Right renal pelvis (tissue), 4 donors: ENCODE data around the gene BICD2. TPM values are rescaled to one million over a fixed set of nuclear protein-coding genes. Genes with fewer than 3 reads are reported as not detected.

Experiments
- DNase-seq, 4 donors: peaks; one replicate each; pipeline ENCODE4 v3.0.0-alpha.2; 2013; ENCODE audit warnings: low read depth in 4 of 4, low spot score in 3 of 4, missing footprints in 1 of 4
- polyA plus RNA-seq, 4 donors: library from polyadenylated mRNA; unstranded; fragments of 120-200 nt; gene quantifications; one replicate each; pipeline ENCODE4 v1.2.1, GENCODE V29; 2013; ENCODE audit not compliant: insufficient read length in 4 of 4

Gene BICD2
- polyA plus RNA-seq, 4 donors = 29.1 to 32.0 (median 30.9) TPM

DNA sequence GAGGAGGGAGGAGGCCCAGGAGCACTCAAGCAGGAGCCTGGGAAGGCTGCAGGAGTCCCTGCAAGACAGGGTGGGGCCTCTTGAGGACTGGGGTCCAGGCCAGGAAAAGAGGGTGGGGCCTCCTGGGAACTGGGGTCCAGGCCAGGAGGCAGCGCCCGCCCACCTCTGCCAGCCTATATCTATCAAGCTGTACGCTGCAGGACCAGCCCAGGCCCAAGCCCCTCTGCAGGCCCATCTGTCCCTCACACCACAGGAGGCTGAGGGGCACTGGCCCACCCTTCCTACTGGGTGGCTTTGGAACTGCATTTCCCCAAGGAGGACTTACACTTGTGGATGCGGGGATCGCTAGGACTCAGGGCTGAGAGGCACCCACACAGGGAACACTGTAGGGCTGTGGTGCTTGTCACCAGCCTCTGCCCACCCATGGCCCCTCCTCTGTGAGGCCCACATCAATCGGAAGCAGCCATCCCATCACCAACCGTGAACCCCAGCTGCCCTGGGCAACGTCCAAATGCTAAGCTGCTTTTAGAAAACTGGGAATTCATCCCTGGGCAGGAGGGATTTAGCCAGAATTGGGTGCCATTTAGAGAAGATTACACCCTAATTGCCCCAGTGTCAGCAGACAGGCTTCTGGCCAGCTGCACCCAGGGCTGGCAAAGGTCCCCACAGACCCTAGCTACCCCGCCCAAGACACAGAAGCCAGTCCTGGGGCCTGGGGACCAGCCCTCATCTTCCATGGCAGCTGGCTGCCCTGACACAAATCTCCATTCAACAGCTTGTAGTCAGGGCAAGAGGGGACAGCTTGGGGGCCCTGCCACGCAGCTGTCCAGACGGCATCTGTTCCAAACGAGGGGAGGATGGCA lies 15.3 kb downstream of the BICD2 start:
- no peak for DNase-seq

DNA sequence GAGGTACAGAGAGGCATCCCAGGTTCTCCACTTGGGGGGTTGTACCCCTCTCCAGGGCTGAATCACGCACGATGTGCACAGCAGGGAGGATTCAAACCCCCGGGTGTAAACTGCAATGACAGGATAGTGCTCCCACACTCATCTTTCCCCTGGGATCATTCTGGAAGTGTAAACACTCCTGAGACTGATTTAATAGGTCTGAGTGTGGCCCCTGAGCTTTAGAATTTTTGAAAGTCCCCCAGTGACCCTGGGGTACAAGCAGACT lies 16.5 kb downstream of the BICD2 start:
- no peak for DNase-seq

DNA sequence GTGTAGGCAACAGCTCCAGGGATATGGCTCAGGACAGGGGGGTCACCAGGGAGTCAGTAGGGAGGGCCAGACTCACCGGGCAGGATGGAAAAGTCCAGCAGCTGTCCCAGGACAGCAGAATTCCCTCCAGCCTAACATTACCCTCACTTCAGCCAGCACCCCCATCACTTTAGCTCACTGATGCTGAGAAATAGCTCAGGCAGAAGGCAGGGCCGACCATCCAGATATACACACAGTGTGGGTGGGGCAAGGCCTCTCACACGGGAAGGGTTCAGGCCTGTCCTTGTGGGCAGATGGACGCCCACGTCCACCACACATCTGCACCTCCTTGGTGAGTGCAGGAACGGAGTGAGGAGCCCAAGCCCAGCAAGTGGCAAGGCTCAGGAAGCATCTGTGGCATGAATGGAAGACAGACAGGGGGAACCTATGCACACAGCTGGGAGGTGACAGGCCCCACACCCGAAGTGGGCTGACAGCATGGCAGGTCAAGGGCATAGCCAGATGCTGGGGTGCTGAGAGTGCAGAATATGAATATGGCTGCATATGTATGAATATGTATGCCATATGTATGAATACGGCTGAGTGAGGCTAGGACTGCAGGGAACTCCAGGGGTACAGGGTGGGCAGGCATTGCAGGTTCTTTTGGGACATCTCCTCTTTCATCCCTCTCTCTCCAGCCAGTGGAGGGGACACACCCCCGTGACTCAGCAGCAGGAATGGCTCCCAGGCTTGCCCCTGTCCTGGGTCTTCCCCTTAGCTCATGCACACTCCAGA lies 17.0 kb downstream of the BICD2 start:
- no peak for DNase-seq

DNA sequence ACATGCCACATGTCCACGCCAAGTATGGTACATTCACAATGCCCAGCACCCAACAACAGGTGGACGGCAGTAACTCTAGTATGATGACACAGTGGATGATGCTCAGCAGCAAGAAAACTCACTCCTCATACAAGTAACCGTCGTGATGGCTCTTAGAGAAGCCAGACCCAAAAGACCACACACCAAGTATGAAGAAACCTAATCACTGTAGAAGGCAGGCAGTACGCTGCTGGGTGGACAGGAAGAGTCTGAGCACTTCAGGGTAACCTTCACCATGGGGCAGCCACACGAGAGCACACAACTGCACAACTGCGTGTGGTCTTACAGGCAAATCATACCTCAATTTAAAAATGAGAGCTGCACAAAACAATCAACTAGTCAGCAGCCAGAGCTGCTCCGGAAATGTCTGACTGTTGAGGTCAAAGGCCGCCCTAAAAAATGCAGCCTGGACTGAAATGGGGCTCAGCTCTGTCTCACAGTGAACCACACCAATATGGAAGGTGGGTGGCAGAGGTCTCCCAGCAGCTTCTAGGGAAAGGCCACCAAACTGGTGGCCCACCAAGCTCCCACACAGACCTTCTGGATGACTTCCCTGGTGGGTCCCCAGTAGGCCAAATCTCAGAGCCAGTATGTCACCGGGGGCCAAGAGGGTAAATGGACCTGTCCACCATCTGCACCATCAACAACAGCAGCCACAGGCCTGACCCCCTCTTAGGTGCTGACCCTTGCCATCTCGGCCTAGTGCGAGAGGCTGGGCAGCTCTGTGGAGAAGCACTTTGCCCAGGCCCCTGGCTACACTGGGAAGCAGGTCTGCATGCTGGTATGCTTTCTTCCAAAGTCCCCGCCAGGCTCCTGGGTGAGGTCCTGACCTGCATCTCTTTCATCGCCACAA lies 17.8 kb downstream of the BICD2 start:
- DNase-seq = no peak

DNA sequence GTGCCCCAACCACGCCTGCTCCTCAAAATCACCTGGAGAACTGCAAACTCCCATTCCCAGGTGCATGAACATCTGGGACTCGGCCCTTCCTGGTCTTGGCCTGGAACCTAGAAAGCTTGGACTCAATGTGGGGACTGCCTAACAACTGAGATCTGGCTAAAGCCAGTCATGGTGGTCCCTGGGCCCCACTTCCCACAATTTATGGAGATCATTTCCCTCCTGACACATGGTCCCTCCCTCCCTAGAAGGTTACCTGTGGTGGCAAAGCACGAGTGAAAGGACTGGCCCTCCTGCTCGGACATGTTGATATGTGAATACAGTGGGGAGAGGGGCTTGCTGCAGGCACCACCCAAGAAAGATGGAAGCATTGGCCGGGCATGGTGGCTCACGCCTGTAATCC lies 18.8 kb downstream of the BICD2 start:
- no peak for DNase-seq

DNA sequence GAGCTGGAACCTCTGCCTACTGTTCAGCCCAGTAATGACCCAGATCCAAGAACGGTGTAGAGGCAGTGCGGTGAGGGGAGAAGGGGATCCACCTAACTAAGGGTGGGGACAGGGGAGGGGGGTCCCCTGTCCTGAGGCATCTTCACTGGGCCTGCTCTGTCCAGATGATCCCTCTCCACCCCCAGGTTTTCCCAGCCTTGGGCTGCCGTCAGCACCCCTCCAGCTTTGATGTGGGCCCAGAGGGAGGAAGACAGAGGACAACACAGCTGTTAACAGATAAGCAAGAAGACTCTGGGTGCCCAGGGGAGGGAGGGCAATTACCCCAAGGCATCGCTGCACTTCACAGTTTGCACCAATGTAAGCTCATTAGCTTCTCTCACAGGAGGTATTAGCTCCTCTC lies 19.3 kb downstream of the BICD2 start:
- no peak for DNase-seq

DNA sequence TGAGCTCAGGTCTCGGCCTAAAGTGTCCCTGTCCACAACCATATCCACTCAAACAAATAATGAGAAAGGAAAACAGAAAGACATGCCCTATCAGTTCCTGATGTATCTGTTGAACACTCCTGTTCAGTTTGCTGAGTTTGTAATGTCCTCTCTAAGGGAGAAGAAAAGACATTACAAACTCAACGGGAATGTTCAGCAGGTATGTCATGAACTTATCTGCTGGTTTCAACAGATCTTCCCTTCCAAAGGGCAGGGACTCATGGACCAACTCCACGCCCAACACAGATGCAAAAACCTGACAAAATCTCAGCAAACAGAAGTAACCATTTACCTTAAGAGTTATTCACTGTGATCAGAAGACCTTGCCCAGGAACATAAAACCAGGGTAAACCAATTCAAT lies 23.7 kb downstream of the BICD2 start:
- DNase-seq = no peak

DNA sequence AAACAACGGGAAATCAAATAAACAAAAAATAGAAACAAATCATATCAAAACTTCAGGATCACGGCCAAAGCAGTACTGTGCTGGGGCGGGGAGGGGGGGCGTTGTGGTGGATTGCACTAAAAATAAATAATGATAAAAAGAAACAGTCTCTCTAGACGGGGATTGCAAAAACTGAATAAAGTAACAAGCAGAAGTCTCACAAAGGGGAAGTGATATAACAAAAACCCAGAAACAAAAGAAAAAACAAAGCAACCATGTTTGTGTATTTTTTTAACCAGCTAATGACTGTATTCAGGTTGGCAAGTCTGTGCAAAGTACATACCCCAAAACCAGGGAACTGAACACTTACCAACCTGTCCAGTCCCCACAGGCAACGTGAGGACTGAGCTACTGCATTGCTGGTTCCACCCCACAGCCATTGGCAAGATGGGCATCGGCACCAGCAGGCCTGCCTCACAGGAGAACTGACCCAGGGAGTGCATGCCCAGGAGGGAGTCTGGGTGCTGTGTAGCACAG lies 24.1 kb downstream of the BICD2 start:
- DNase-seq = no peak

DNA sequence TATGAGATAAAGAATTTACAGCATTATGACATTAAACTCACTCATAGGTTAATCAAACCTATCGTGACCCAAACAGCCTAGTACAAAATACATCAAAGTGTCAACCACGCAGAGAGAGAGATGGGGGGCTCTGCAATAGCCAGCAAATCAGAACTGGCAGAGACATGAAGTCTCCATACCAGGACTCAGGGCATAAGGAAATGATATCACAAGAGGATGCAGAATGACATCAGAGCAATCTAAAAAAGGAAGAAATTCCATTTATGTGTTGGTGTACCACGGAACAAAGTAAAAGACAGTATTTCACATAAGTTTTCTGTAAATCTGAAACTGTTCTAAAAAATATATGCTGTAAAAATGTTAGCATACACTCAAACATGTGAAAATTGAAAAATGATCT lies 24.6 kb downstream of the BICD2 start:
- DNase-seq = no peak

DNA sequence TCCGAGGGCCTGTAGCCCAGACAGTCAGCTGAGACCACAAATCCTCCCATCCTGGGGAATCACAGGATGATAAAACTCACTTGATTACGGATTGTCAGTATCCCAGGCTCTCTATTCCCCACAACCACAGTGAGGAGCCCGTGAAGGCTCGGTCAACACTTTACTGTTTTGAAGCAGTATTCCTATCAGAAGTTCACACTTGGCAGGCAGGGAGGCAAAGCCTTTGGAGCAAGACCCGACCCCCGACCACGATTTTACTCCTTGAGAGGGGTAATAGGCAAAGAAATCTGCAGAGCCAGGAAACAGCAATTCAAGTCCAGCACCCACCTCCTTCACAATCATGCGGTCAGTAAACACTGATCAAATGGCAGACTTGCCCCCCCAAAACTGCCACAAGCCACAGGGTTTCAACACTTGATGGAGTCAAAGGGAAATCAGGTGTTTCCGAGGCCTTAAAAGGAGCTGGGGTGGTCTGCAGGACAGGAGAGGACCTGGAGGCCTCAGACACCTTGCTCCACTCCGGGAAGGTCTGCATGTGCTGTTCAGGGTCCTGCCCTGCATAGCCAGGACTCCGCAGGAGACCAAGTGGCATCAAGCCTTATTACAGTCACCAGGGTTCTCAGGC lies 25.2 kb downstream of the BICD2 start:
- DNase-seq = no peak

DNA sequence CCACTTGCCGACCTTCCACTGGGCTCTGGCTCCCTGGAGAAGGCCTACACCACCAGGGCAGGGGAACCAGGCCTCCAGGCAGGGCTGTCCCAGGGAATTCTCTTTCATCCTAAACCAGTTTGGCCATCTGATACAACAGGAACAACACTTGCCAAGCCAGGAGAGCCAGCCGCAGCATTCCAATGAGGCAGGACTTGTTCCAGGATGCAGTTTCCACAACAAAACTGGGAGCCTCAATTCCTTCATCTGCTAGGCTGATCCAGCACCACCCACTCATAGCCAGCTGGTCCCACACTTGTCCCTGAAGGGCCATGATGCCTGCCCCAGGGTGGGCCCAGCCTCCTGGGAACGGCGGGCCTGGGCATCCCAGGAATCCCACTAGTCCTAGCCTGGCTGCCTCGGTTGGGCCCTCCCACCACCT lies 26.0 kb downstream of the BICD2 start:
- DNase-seq = no peak

DNA sequence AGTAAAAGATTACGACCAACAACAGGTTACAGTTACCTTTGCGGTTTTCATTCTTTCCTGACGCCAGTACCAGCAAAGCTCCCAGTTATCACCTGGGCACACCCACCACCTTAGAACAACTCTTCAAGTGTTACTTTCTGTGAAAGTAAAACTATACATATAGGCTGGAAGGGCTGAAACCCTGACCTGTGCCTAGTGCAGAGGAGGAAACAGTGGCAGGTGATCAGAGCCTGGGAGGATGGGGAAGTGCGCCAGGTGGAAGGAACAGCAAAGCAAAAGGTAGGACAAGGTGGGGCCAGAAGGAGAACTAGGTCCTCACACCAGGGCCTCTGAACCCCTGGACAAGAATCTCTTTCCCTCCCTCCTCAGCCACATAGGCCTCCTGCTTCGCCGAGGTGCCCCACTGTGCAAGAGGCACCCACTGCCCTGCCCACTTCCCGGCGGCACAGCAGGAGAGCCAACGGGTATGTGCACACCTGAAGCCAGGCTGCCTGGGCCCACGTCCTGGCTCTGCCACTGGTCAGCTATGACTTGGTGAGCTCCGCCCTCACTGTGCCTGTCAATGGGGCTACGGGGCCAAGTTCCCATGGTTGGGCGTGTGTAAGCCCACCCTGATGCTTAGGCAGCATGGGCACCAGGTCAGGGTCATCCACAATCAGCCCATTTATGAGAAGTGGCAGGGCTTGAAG lies 26.9 kb downstream of the BICD2 start:
- no peak for DNase-seq

DNA sequence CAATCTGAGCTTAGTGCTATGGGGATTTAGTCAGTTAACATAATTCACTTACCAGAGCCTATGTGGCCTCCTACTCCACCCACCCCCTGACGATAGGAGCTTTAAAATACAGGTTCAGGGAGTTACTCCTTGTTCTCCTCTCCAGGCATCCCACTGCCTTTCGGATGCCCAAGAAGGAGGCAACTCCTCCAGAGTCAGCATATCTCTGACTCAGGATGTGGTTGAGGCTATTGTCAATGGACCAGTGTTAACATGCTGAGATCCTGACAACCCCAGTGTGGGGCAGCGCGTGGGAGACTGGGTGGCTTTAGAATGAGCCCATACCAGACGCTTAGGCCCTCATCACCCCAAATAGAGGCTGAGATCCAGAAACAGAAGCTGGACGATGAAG lies 27.4 kb downstream of the BICD2 start:
- no peak for DNase-seq

DNA sequence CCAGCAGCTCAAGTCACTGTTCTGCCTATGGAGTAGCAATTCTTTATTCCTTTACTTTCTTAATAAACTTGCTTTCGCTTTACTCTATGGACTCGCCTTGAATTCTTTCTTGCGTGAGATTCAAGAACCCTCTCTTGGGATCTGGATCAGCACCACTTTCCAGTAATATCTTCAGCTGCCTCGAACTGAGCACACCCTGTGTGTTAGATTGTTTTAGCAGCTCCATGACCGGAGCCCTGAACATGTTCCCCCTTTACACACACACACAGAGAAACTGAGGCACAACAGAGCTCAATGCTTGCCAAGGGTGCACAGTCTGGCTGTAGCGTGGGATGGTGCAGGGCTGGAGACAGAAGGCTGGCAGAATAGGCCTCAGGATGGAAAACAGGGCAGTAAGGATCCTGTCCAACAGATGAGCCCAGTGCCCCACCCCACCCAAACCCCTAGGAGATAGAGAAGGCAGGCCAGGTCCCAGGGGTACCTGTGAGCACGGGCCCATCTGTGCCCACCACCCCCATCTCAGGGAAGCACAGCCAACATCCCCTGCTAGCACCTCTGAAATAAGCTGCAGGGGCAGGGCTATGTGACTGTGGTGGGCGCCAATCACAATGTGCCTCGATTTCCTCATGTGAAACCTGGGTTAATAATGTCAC lies 27.9 kb downstream of the BICD2 start:
- no peak for DNase-seq

DNA sequence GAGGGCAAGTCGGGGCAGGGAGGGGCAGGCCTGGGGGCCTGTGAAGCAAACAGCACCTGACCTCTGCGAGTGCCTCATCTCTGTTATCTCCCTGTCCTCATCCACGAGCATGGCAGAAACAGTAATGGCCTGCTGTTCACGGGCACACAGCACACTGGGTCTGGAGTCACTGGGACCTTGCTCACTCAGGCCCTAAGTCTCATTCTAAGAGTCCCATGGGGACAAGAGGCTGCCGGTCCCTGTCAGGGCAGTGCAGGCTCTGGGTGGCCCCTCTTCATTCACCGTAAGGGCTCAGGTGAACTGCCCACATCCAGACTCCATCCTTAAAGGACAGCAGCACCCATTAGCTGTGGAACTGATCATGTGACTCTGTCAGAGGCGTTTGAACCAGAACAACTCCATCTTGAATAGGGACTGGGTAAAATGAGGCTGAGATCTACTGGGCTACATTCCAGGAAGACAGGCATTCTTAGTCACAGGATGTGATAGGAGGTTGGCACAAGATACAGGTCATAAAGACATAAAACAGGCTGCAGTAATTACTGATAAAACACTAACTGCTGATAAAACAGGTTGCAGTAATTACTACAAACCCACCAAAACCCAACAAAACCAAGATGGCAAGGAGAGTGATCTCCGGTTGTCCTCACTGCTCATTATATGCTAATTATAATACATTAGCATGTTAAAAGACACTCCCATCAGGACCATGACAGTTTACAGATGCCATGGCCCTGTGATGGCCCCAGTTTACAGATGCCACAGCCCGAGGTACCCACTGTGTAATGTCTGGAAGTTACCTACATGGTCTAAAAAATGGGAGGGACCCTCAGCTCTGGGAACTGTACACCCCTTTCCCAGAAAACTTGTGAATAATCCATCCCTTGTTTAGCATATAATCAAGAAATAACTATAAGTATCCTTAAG lies 28.7 kb downstream of the BICD2 start:
- no peak for DNase-seq

DNA sequence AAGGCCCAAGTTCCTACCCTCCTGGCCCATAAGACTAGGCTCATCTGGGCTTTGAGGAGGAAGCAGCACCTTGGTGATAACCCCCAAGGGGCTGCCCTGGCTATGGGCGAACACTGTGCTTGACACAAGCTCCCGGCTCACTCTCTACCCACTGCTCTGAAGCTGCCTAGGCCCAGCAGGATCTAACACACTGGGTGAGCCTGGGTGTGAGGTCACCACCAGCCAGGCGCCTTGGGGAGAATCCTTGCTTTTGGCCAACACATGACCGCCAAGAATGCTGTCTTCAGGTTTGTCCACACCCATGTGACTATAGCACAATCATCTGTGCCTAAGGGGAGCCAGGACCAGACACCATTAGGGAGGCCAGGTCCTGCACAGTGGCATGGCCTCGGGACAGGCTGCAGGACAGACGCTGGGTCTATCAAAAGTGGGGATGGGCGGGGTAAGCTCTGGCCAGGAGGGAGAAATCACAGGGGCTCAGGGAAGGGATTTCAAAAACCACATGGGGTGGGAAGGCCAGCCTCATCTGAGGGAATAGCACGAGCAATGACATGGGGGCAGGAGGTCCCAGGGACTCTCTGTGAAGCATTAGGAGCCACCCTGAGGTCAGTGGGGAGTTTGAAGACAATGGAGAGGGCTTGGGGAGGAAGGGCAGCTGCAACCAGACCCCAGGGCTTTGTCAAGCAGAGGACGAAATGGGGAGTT lies 29.6 kb downstream of the BICD2 start:
- no peak for DNase-seq

DNA sequence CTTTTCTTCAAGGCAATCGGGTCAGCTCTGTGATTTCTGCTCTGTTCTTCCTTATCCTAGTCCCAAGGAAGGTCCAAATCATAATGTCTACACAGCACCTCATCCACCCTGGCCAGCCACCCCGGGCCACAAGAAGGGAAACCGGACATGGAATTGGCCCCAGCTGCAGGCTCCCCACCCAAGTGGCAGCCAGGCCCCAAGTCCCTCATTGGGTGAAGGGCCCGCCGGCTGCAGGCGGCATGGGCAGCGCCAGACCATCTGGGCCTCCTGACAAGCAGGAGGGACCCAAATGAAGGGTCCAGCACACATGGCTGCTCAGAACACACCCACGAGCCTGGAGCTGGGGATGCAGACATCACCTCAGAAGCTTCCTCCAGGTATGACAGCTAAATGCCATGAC lies 33.7 kb downstream of the BICD2 start:
- DNase-seq = no peak

DNA sequence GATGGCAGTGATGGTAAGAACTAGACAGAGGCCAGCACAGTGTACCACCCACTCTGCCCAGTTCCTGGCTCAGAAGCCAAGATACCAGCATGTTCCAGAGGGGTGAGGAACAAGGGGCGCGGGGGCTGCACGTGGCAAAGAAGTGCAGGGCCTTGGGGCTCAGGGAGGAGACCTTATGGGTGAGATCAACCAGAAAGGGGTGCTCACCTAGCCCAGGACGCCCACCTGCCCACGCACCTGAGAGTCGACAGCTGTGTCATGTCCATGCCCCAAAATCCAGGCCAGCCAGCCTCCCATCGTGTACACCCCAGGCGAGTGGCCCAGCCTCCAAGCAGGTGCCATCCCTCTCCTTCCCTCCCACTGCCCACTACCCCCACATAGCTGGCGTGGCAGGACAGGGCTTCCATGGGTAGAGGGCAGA lies 34.9 kb downstream of the BICD2 start:
- DNase-seq = no peak
